Smooth muscle cell (in vitro differentiated cells): Measurements from ENCODE around the gene PDLIM1. TPM values are rescaled to one million over a fixed set of nuclear protein-coding genes. Genes with fewer than 3 reads are reported as not detected.

ENCODE experiments used
- DNase-seq: peaks from one replicate; lab custom pipeline; 2025; ENCODE audit not compliant: unreplicated experiment; lab: John Stamatoyannopoulos, UW
- H2AFZ ChIP-seq: fragments of 200-600 bp; sonication (generic); 2 replicates; pipeline ENCODE4 v1.6.0; 2016; ENCODE audit warnings: antibody characterized with exemption, low read depth, mild to moderate bottlenecking
- H3F3A ChIP-seq: fragments of 200-600 bp; sonication (generic); 2 replicates; pipeline ENCODE4 v1.6.0; 2017; ENCODE audit warnings: antibody characterized with exemption, low read depth
- H3K27ac ChIP-seq: fragments of 200-600 bp; sonication (generic); 2 replicates; pipeline ENCODE4 v1.5.1; 2016; ENCODE audit warnings: low read depth, mild to moderate bottlenecking
- H3K27me3 ChIP-seq: fragments of 200-600 bp; sonication (generic); 2 replicates; pipeline ENCODE4 v1.6.1; 2016; ENCODE audit warnings: low read depth, mild to moderate bottlenecking
- H3K36me3 ChIP-seq: fragments of 200-600 bp; sonication (generic); 2 replicates; pipeline ENCODE4 v1.5.1; 2016; ENCODE audit warnings: low read depth
- H3K4me1 ChIP-seq: fragments of 200-600 bp; sonication (generic); 2 replicates; pipeline ENCODE4 v1.5.1; 2016; ENCODE audit warnings: low read depth
- H3K4me2 ChIP-seq: fragments of 200-600 bp; sonication (generic); 2 replicates; pipeline ENCODE4 v1.6.0; 2016; ENCODE audit warnings: mild to moderate bottlenecking
- H3K4me3 ChIP-seq: fragments of 200-600 bp; sonication (generic); 2 replicates; pipeline ENCODE4 v1.5.1; 2016; ENCODE audit warnings: mild to moderate bottlenecking
- H3K79me2 ChIP-seq: fragments of 200-600 bp; sonication (generic); 2 replicates; pipeline ENCODE4 v1.6.0; 2016; ENCODE audit warnings: low read depth, mild to moderate bottlenecking
- H3K9ac ChIP-seq: fragments of 200-600 bp; sonication (generic); 2 replicates; pipeline ENCODE4 v1.6.0; 2016; ENCODE audit warnings: low read depth
- H3K9me3 ChIP-seq: fragments of 200-600 bp; sonication (generic); replicated peaks from 2 replicates; pipeline ENCODE4 v1.5.1; 2016; ENCODE audit warnings: low read depth
- H4K20me1 ChIP-seq: fragments of 200-600 bp; sonication (generic); 2 replicates; pipeline ENCODE4 v1.6.0; 2016; ENCODE audit warnings: low read depth
- CTCF ChIP-seq: fragments of 200-600 bp; sonication (generic); IDR thresholded peaks from 2 replicates; pipeline ENCODE4 v1.5.1; 2017; ENCODE audit warnings: borderline replicate concordance, mild to moderate bottlenecking, antibody characterized with exemption; ENCODE audit not compliant: insufficient read depth, poor library complexity, severe bottlenecking
- WGBS: methylation state at CpG from one replicate; pipeline ENCODE4 v1.1.7; 2016; ENCODE audit warnings: low lambda C conversion rate; 5-methylcytosine and 5-hydroxymethylcytosine counted together
- polyA plus RNA-seq: library from polyadenylated mRNA; unstranded; fragments of >200 nt; fragmentation: Nextera tagmentation; extraction: Ambion mirVana; gene quantifications from 2 replicates; pipeline ENCODE4 v1.2.1, GENCODE V29; 2016
- total RNA-seq: library from RNA; depleted of rRNA; stranded (reverse); fragments of >200 nt; gene quantifications from 2 replicates; pipeline ENCODE4 v1.2.3, GENCODE V29; 2014

The PDLIM1 gene
- total and polyA plus RNA-seq, 2 experiments from 2014 or later: 102 to 187 TPM

GRCh38 chr10:95187617-95188016 lies 103.2 kb downstream of the PDLIM1 start:
- H3K9me3 ChIP-seq: no peaks in the 10 kb centered on the region
- H3K79me2 ChIP-seq: no peaks in the 10 kb centered on the region
- no peak overlapping the region for H3K4me2 ChIP-seq
- no peak overlapping the region for H2AFZ ChIP-seq
- TF ChIP-seq CTCF: no peak
- H3K9ac ChIP-seq: no peak overlapping the region
- no peak for DNase-seq
- H3F3A ChIP-seq: no peaks in the 10 kb centered on the region
- peaks cover 5% of the 10 kb centered on the region for H3K4me1 ChIP-seq
- H3K27me3 ChIP-seq: no peaks in the 10 kb centered on the region
- no peaks in the 10 kb centered on the region for H4K20me1 ChIP-seq
- H3K27ac ChIP-seq: no peak overlapping the region
- 95% methylated on average over 3 of the region's 3 CpGs for WGBS
- H3K36me3 ChIP-seq: no peaks in the 10 kb centered on the region
- no peak overlapping the region for H3K4me3 ChIP-seq

Other genes with a start within 250 kb of the PDLIM1 start
- gene CYP2C8, start 221.5 kb downstream of the PDLIM1 start, total RNA-seq: 1.6 and 1.8 TPM in 2 replicates
- gene CYP2C8, start 221.5 kb downstream of the PDLIM1 start, polyA plus RNA-seq: 0.65 TPM in 1 of 2 replicates, not detected in the other
- gene ACSM6, start 96.8 kb downstream of the PDLIM1 start, total RNA-seq: not detected in 2 replicates
- gene ACSM6, start 96.8 kb downstream of the PDLIM1 start, polyA plus RNA-seq: 0.28 TPM in 1 of 2 replicates, not detected in the other